Sigmoid colon (tissue), 4 donors: ENCODE measurements around the gene PTTG1IP2.

Experiments used
- CTCF ChIP-seq, 4 experiments: fragments of 450-650 bp in 3 of 4; fragments of 200-600 bp in 1 of 4; IDR thresholded peaks; one replicate each; pipeline ENCODE4 v1.5.1; 2016 to 2019; ENCODE audit warnings: antibody characterized with exemption in 4 of 4, mild to moderate bottlenecking in 3 of 4, moderate library complexity in 2 of 4
- POLR2AphosphoS5 ChIP-seq, 4 donors: sonication (generic); formaldehyde crosslinking; IDR thresholded peaks; one replicate each; pipeline ENCODE4 v1.6.1; 2017; ENCODE audit warnings: antibody characterized with exemption in 4 of 4

GRCh38 chr7:90532231-90532929, 62.9 kb downstream of the PTTG1IP2 start:
- no peak for TF ChIP-seq CTCF (IDR thresholded peaks at IDR 0.05)
- TF ChIP-seq POLR2AphosphoS5 (IDR thresholded peaks at IDR 0.05): no peak
